SK-N-SH treated with all-trans-retinoic acid at 6 μM for 48 hours (cell line): ENCODE measurements around the gene CD96.

Experiments used
- ATAC-seq: fragments of 200-7000 bp; cut with Tn5 transposase; 3 replicates; pipeline ENCODE4 v1.9.1; 2020; ENCODE audit warnings: mild to moderate bottlenecking, moderate library complexity
- ARNTL ChIP-seq: fragments of 450-650 bp; formaldehyde crosslinking; IDR thresholded peaks from 2 replicates; pipeline ENCODE4 v1.5.0; 2020; ENCODE audit warnings: low read depth, mild to moderate bottlenecking, moderate library complexity, borderline replicate concordance
- BACH2 ChIP-seq: fragments of 250-450 bp; sonication (Bioruptor Pico); IDR thresholded peaks from 2 replicates; pipeline ENCODE4 v1.9.0; 2021; ENCODE audit warnings: mild to moderate bottlenecking, borderline replicate concordance
- CREB5 ChIP-seq: fragments of 250-450 bp; sonication (Bioruptor Pico); IDR thresholded peaks from 2 replicates; pipeline ENCODE4 v1.5.1; 2020; ENCODE audit warnings: low read depth, mild to moderate bottlenecking, moderate library complexity
- CSDC2 ChIP-seq: fragments of 250-450 bp; sonication (Bioruptor Pico); IDR thresholded peaks from 2 replicates; pipeline ENCODE4 v1.5.0; 2020; ENCODE audit warnings: mild to moderate bottlenecking, moderate library complexity
- CSRNP3 ChIP-seq: fragments of 250-450 bp; sonication (Bioruptor Pico); IDR thresholded peaks from 2 replicates; pipeline ENCODE4 v1.5.1; 2021; ENCODE audit warnings: mild to moderate bottlenecking, moderate library complexity
- ESRRG ChIP-seq: fragments of 250-450 bp; sonication (Bioruptor Pico); IDR thresholded peaks from 2 replicates; pipeline ENCODE4 v1.6.1; 2021; ENCODE audit warnings: mild to moderate bottlenecking
- GLIS3 ChIP-seq: fragments of 250-450 bp; sonication (Bioruptor Pico); IDR thresholded peaks from 2 replicates; pipeline ENCODE4 v1.5.0; 2020; ENCODE audit warnings: mild to moderate bottlenecking, moderate library complexity
- ISL1 ChIP-seq: fragments of 250-450 bp; sonication (Bioruptor Pico); IDR thresholded peaks from 2 replicates; pipeline ENCODE4 v2.1.2; 2022; ENCODE audit warnings: mild to moderate bottlenecking, moderate library complexity
- OSR1 ChIP-seq: fragments of 250-450 bp; sonication (Bioruptor Pico); IDR thresholded peaks from 2 replicates; pipeline ENCODE4 v1.8.0; 2022; ENCODE audit warnings: moderate library complexity, mild to moderate bottlenecking, inconsistent platforms
- PATZ1 ChIP-seq: fragments of 250-450 bp; sonication (Bioruptor Pico); IDR thresholded peaks from 2 replicates; pipeline ENCODE4 v1.8.0; 2020; ENCODE audit warnings: mild to moderate bottlenecking, moderate library complexity, borderline replicate concordance
- POU6F1 ChIP-seq: fragments of 250-450 bp; sonication (Bioruptor Pico); IDR thresholded peaks from 2 replicates; pipeline ENCODE4 v1.8.0; 2021; ENCODE audit warnings: low read depth, mild to moderate bottlenecking, moderate library complexity, borderline replicate concordance
- RARB ChIP-seq: fragments of 250-450 bp; sonication (Bioruptor Pico); IDR thresholded peaks from 2 replicates; pipeline ENCODE4 v1.8.0; 2021; ENCODE audit warnings: mild to moderate bottlenecking, moderate library complexity
- SNAI2 ChIP-seq: fragments of 250-450 bp; sonication (Bioruptor Pico); IDR thresholded peaks from 2 replicates; pipeline ENCODE4 v1.5.0; 2020; ENCODE audit warnings: mild to moderate bottlenecking, moderate library complexity
- TCF4 ChIP-seq: fragments of 250-450 bp; sonication (Bioruptor Pico); IDR thresholded peaks from 2 replicates; pipeline ENCODE4 v1.8.0; 2021; ENCODE audit warnings: mild to moderate bottlenecking, moderate library complexity, borderline replicate concordance
- TOX ChIP-seq: fragments of 250-450 bp; sonication (Bioruptor Pico); IDR thresholded peaks from 2 replicates; pipeline ENCODE4 v1.8.0; 2021; ENCODE audit warnings: mild to moderate bottlenecking, moderate library complexity, borderline replicate concordance
- TSHZ2 ChIP-seq: fragments of 250-450 bp; sonication (Bioruptor Pico); IDR thresholded peaks from 2 replicates; pipeline ENCODE4 v1.5.0; 2020; ENCODE audit warnings: mild to moderate bottlenecking, moderate library complexity
- ZC3H10 ChIP-seq: fragments of 250-450 bp; sonication (Bioruptor Pico); IDR thresholded peaks from 2 replicates; pipeline ENCODE4 v1.5.1; 2021; ENCODE audit warnings: mild to moderate bottlenecking, moderate library complexity
- ZFP3 ChIP-seq: fragments of 250-450 bp; sonication (Bioruptor Pico); IDR thresholded peaks from 2 replicates; pipeline ENCODE4 v1.5.0; 2020; ENCODE audit warnings: mild to moderate bottlenecking, moderate library complexity
- ZFP30 ChIP-seq: fragments of 450-650 bp; formaldehyde crosslinking; IDR thresholded peaks from 2 replicates; pipeline ENCODE4 v1.5.0; 2022; ENCODE audit warnings: mild to moderate bottlenecking, moderate library complexity
- ZNF565 ChIP-seq: fragments of 450-650 bp; formaldehyde crosslinking; conservative IDR thresholded peaks from 2 replicates; pipeline ENCODE4 v1.5.0; 2020; ENCODE audit warnings: low read depth, mild to moderate bottlenecking, moderate library complexity
- ZNF70 ChIP-seq: fragments of 450-650 bp; formaldehyde crosslinking; IDR thresholded peaks from 2 replicates; pipeline ENCODE4 v1.5.0; 2020; ENCODE audit warnings: mild to moderate bottlenecking, moderate library complexity
- ZNF8 ChIP-seq: fragments of 450-650 bp; formaldehyde crosslinking; IDR thresholded peaks from 2 replicates; pipeline ENCODE4 v1.5.0; 2020; ENCODE audit warnings: mild to moderate bottlenecking, moderate library complexity

CD96 gene

GRCh38 chr3:111608383-111608782 is 66.4 kb downstream of the CD96 start:
- TF ChIP-seq CSDC2 (no peak), RARB (CRISPR knock-in tag) (no peak), ZNF70 (CRISPR knock-in tag) (no peak), OSR1 (no peak), ZFP3 (CRISPR knock-in tag) (no peak), ESRRG (no peak)
- TF ChIP-seq, all 23 proteins: peak for 0
- ATAC-seq, result no peak

GRCh38 chr3:111609700-111610099 is 67.7 kb downstream of the CD96 start:
- no peak for ATAC-seq
- TF ChIP-seq ESRRG (no peak), OSR1 (no peak), GLIS3 (CRISPR knock-in tag) (no peak), ZNF565 (no peak), ISL1 (no peak), ZFP30 (CRISPR knock-in tag) (no peak), PATZ1 (no peak), BACH2 (no peak), RARB (CRISPR knock-in tag) (no peak), ZNF8 (CRISPR knock-in tag) (no peak), TSHZ2 (CRISPR knock-in tag) (no peak), ZC3H10 (no peak), ZFP3 (CRISPR knock-in tag) (no peak)

- TF ChIP-seq TSHZ2 (CRISPR knock-in tag), result no peak
- TF ChIP-seq POU6F1, result no peak
- no peak for TF ChIP-seq BACH2
- no peak for TF ChIP-seq CSRNP3 (CRISPR knock-in tag)
- TF ChIP-seq RARB (CRISPR knock-in tag), result no peak
- no peak for TF ChIP-seq CSDC2
- TF ChIP-seq CREB5 (CRISPR knock-in tag), result no peak
- TF ChIP-seq ZFP3 (CRISPR knock-in tag), result no peak
- no peak for TF ChIP-seq TCF4 (CRISPR knock-in tag)
- TF ChIP-seq TOX (CRISPR knock-in tag), result no peak
- no peak for TF ChIP-seq SNAI2
- no peak for TF ChIP-seq ZFP30 (CRISPR knock-in tag)
- no peak for TF ChIP-seq ARNTL (CRISPR knock-in tag)
- no peak for TF ChIP-seq ESRRG
- TF ChIP-seq OSR1, result no peak
- no peak for TF ChIP-seq ZNF565
- TF ChIP-seq ZC3H10, result no peak
- no peak for ATAC-seq
These were observed 68.2 kb downstream of the CD96 start for GRCh38 chr3:111610189-111610588.
